Natural killer cell (primary cell): ENCODE data around the gene CDY2A. TPM values are rescaled to one million over a fixed set of nuclear protein-coding genes. Genes with fewer than 3 reads are reported as not detected.
"Not testable (repeated sequence)": the region's sequence is repeated elsewhere in the genome, so short reads cannot be mapped to it uniquely, and the experiment has no call there.

Experiments
- ATAC-seq, 3 donors: fragments of 150-1000 bp in 2 of 3; fragments of 200-7000 bp in 1 of 3; cut with Tn5 transposase; 1 replicate in 1 of 3; 2 replicates in 2 of 3; pipeline ENCODE4 v1.10.0; 2021; ENCODE audit warnings: mild to moderate bottlenecking in 2 of 3, moderate library complexity in 2 of 3
- DNase-seq, 2 donors: peaks; one replicate each; pipeline versions ENCODE4 v3.0.0 to v3.0.0-alpha.2; 2013 to 2021; ENCODE audit warnings: mixed read lengths in 1 of 2
- H3K27ac ChIP-seq: one replicate; pipeline ENCODE4 v1.5.1; 2013; ENCODE audit warnings: mild to moderate bottlenecking, low read length
- H3K27me3 ChIP-seq: one replicate; pipeline ENCODE4 v1.6.1; 2013; ENCODE audit warnings: low read length; ENCODE audit not compliant: control insufficient read depth, insufficient read depth
- H3K36me3 ChIP-seq: one replicate; pipeline ENCODE4 v1.6.1; 2013; ENCODE audit warnings: low read length; ENCODE audit not compliant: control insufficient read depth, insufficient read depth
- H3K4me1 ChIP-seq: one replicate; pipeline ENCODE4 v1.6.1; 2013; ENCODE audit warnings: low read length; ENCODE audit not compliant: control insufficient read depth, insufficient read depth
- H3K4me3 ChIP-seq: one replicate; pipeline ENCODE4 v1.5.1; 2013; ENCODE audit warnings: low read length
- H3K9me3 ChIP-seq: one replicate; pipeline ENCODE4 v1.6.1; 2013; ENCODE audit warnings: low read length; ENCODE audit not compliant: control insufficient read depth, insufficient read depth
- H3K27ac Mint-ChIP-seq, 2 donors: one replicate each; pipeline ENCODE4 v1.8.0; 2022; ENCODE audit warnings: mild to moderate bottlenecking in 2 of 2, mixed read lengths in 2 of 2, moderate library complexity in 1 of 2
- H3K27me3 Mint-ChIP-seq, 2 donors: one replicate each; pipeline ENCODE4 v1.8.0; 2022; ENCODE audit warnings: low read depth in 2 of 2, mixed read lengths in 2 of 2
- H3K36me3 Mint-ChIP-seq: one replicate; pipeline ENCODE4 v1.8.0; 2022; ENCODE audit warnings: mixed read lengths
- H3K4me1 Mint-ChIP-seq, 2 donors: one replicate each; pipeline ENCODE4 v1.8.0; 2022; ENCODE audit warnings: mixed read lengths in 2 of 2
- H3K4me3 Mint-ChIP-seq: one replicate; pipeline ENCODE4 v1.8.0; 2022; ENCODE audit warnings: mild to moderate bottlenecking, moderate library complexity, mixed read lengths
- H3K9me3 Mint-ChIP-seq, 2 donors: one replicate each; pipeline ENCODE4 v1.8.0; 2022; ENCODE audit warnings: mixed read lengths in 2 of 2
- WGBS: methylation state at CpG from one replicate; pipeline ENCODE4 v1.1.7; 2013; ENCODE audit warnings: missing lambda C conversion rate; ENCODE audit not compliant: insufficient coverage; 5-methylcytosine and 5-hydroxymethylcytosine counted together
- intact Hi-C: fragments of 100-400 bp; cut with micrococcal nuclease; formaldehyde crosslinking; loops from one replicate; pipeline ENCODE4 v1.14.2; 2022
- total RNA-seq, 4 donors: library from RNA; stranded (reverse); fragments of 120-200 nt in 1 of 4; gene quantifications; one replicate each; pipeline versions ENCODE4 v1.2.3 to v1.2.4, GENCODE V29; 2013 to 2022

Gene CDY2A
- not detected for total RNA-seq
- not detected for total RNA-seq (2013)

GRCh38 chrY:18025487-18025886, at the start of gene CDY2A:
TSS of gene CDY2A (plus strand) at chrY:18025787. CDS start at chrY:18026115, 328 bp downstream.
- H3K4me1 Mint-ChIP-seq, H3K27me3 Mint-ChIP-seq, DNase-seq, H3K4me3 Mint-ChIP-seq, ATAC-seq, H3K27me3 ChIP-seq, H3K4me3 ChIP-seq, H3K36me3 Mint-ChIP-seq, H3K4me1 ChIP-seq, H3K9me3 ChIP-seq, H3K9me3 Mint-ChIP-seq, H3K27ac ChIP-seq, intact Hi-C loops, H3K36me3 ChIP-seq, H3K27ac Mint-ChIP-seq: not testable (repeated sequence)
- no CpG with 5 or more reads among the region's 2 CpGs for WGBS

GRCh38 chrY:17997586-17997985, 28.0 kb upstream of the CDY2A start:
- H3K27me3 ChIP-seq, H3K4me3 ChIP-seq, H3K36me3 ChIP-seq, DNase-seq, H3K36me3 Mint-ChIP-seq, H3K27ac ChIP-seq, H3K27me3 Mint-ChIP-seq, ATAC-seq, H3K27ac Mint-ChIP-seq, H3K9me3 Mint-ChIP-seq, H3K4me1 ChIP-seq, H3K9me3 ChIP-seq, H3K4me3 Mint-ChIP-seq, intact Hi-C loops, H3K4me1 Mint-ChIP-seq: not testable (repeated sequence)
- no CpG with 5 or more reads among the region's 3 CpGs for WGBS

- H3K4me3 ChIP-seq, H3K36me3 Mint-ChIP-seq, H3K27me3 Mint-ChIP-seq, intact Hi-C loops, H3K36me3 ChIP-seq, H3K27ac Mint-ChIP-seq, H3K27me3 ChIP-seq, H3K4me1 ChIP-seq, ATAC-seq, H3K4me1 Mint-ChIP-seq, H3K9me3 ChIP-seq, H3K4me3 Mint-ChIP-seq, H3K27ac ChIP-seq, H3K9me3 Mint-ChIP-seq, DNase-seq: not testable (repeated sequence)
- WGBS = no CpG with 5 or more reads among the region's 2 CpGs
These were observed 27.3 kb upstream of the CDY2A start for GRCh38 chrY:17998266-17998665.

GRCh38 chrY:18023897-18024296, 1.7 kb upstream of the CDY2A start:
- ATAC-seq, H3K9me3 Mint-ChIP-seq, H3K36me3 Mint-ChIP-seq, H3K4me3 ChIP-seq, H3K9me3 ChIP-seq, H3K4me1 ChIP-seq, H3K4me3 Mint-ChIP-seq, H3K27me3 Mint-ChIP-seq, intact Hi-C loops, H3K4me1 Mint-ChIP-seq, H3K27ac Mint-ChIP-seq, H3K27me3 ChIP-seq, DNase-seq, H3K36me3 ChIP-seq, H3K27ac ChIP-seq: not testable (repeated sequence)
- no CpG with 5 or more reads among the region's 2 CpGs for WGBS

DNA sequence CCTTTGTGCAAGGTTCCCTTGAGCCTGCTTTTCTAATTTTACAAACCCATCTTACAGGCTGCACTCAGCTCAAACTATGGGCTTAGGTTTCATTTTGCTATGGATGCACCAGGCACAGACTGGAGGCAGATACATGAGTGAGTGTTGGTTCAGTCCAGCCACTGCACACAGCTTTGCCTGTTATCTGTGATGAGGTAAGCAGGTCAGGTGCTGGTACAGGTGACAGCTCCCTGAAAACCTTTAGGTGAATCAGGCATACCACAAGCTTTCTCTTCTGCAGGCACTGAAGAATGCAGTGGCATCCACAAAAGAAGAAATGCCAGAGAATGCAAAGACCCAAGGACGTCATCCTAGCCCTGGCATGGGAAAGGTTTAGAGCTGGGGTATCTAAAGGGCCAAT, 3.3 kb downstream of the CDY2A start:
- no CpG with 5 or more reads among the region's 1 CpG for WGBS
- H3K27me3 Mint-ChIP-seq, DNase-seq, H3K36me3 Mint-ChIP-seq, H3K27ac Mint-ChIP-seq, ATAC-seq, H3K27me3 ChIP-seq, H3K4me3 Mint-ChIP-seq, H3K36me3 ChIP-seq, H3K9me3 Mint-ChIP-seq, H3K27ac ChIP-seq, intact Hi-C loops, H3K9me3 ChIP-seq, H3K4me3 ChIP-seq, H3K4me1 Mint-ChIP-seq, H3K4me1 ChIP-seq: not testable (repeated sequence)

DNA sequence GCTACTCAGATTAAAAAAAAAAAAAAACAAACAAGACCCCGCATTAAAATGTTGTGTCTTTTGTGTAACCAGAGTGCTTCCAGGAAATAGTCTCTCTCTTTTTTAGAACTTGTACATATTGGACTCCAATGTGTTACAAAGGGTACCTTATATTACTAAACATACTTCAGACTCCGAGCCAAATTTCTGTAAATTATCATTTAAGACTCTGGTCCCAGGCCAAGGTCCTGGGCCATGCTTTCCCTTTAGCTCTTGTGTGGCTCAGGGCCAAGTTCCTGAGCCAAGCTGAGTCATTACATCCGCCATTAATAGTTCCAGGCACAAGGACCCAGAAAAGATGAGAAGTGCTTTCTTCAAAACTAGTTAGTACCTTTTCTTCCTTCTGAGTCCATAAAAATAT, 4.6 kb downstream of the CDY2A start:
- H3K27me3 Mint-ChIP-seq, H3K9me3 ChIP-seq, H3K4me1 ChIP-seq, H3K27me3 ChIP-seq, H3K4me3 ChIP-seq, H3K4me3 Mint-ChIP-seq, H3K4me1 Mint-ChIP-seq, H3K36me3 Mint-ChIP-seq, DNase-seq, intact Hi-C loops, H3K36me3 ChIP-seq, ATAC-seq, H3K27ac ChIP-seq, H3K9me3 Mint-ChIP-seq, H3K27ac Mint-ChIP-seq: not testable (repeated sequence)
- WGBS = no CpG with 5 or more reads among the region's 3 CpGs

DNA sequence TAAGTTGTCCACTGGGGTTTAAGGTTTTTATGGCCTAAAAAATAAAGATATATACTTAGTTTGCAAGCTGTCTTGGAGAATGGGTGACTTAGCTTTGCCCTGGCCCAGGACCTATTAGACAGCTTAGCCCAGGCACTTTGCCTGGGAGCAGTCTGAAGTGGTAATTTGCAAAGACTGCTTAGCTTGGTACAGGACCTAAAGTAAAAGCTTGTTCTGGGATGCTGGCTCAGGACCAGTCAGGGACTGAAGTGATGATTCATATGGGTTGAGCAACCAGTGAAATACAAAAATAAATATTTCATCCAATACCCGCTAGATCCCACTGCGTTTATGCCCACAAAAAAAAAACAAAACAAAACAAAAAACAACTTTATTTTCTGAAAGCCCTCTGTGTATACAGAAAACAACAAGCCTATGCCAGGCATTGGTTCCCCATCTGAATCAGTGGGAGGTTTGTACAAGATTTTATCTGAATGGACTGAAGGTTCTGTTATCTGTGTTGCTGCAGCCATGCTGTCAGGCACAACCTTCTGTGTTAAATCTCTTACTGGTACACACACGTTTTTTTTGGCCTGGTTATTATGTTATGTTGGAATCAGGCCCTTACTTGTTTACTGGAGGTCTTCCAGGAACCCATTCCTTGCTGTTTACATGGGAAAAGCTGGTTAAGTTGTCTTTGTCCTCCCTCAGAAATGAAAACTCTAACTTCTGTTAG, 8.7 kb downstream of the CDY2A start:
- H3K27ac ChIP-seq, H3K27me3 Mint-ChIP-seq, H3K36me3 ChIP-seq, H3K36me3 Mint-ChIP-seq, H3K4me3 Mint-ChIP-seq, H3K9me3 ChIP-seq, intact Hi-C loops, H3K4me1 Mint-ChIP-seq, DNase-seq, H3K4me1 ChIP-seq, H3K27ac Mint-ChIP-seq, H3K27me3 ChIP-seq, H3K4me3 ChIP-seq, H3K9me3 Mint-ChIP-seq, ATAC-seq: not testable (repeated sequence)
- WGBS = no CpG with 5 or more reads among the region's 3 CpGs

DNA sequence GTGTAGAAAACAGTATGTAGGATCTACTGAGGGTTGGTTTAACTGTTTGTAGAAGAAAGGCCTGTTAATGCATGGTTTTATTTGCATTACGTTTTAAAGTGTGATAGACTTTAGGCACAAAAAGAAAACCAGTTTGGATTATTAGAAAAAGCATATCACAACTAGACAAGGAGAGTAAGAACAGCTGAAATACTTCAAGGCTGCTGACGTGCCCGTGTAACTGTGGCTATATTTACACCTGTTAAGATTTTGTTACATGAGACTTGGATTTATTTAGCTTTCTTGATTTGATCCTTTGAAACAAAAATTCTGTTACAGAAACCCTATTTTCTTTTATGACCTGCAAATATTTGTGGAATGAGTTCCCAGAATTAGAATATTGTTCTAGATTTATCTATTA, 9.3 kb downstream of the CDY2A start:
- H3K27ac Mint-ChIP-seq, H3K27ac ChIP-seq, H3K27me3 ChIP-seq, H3K4me3 ChIP-seq, H3K4me3 Mint-ChIP-seq, H3K4me1 Mint-ChIP-seq, H3K9me3 Mint-ChIP-seq, H3K27me3 Mint-ChIP-seq, intact Hi-C loops, H3K36me3 Mint-ChIP-seq, H3K9me3 ChIP-seq, DNase-seq, H3K36me3 ChIP-seq, ATAC-seq, H3K4me1 ChIP-seq: not testable (repeated sequence)
- no CpG with 5 or more reads among the region's 3 CpGs for WGBS
